ENCODE measurements around the gene WDR17.

WDR17 gene

DNA sequence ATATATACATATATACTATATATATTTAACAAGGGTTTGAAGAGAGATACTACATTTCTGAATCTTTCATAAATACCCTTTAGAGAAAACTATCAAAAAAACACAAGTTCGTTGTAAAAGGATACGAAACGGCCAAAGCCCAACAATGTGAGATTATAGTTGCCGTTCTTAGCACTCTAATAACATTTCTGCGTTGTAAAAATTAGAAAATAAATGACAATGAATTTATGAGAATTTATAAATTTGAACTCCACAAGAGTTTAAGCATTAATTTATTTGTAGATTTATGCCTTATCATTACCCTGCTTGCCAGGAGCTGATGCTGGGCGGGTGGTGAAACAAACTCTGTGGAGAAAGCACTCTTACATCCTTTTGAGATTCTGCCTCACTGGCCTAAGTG lies 1.1 kb downstream of the WDR17 start:
- no peak overlapping the region for H3K4me3 ChIP-seq (replicated peaks in 1 of 2; ENCODE audit: low read depth in 2 of 2, low read length in 2 of 2)
- no peak for DNase-seq (ENCODE audit: low read depth in 2 of 2)
- TF ChIP-seq, protein P1, sequence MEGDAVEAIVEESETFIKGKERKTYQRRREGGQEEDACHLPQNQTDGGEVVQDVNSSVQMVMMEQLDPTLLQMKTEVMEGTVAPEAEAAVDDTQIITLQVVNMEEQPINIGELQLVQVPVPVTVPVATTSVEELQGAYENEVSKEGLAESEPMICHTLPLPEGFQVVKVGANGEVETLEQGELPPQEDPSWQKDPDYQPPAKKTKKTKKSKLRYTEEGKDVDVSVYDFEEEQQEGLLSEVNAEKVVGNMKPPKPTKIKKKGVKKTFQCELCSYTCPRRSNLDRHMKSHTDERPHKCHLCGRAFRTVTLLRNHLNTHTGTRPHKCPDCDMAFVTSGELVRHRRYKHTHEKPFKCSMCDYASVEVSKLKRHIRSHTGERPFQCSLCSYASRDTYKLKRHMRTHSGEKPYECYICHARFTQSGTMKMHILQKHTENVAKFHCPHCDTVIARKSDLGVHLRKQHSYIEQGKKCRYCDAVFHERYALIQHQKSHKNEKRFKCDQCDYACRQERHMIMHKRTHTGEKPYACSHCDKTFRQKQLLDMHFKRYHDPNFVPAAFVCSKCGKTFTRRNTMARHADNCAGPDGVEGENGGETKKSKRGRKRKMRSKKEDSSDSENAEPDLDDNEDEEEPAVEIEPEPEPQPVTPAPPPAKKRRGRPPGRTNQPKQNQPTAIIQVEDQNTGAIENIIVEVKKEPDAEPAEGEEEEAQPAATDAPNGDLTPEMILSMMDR (IDR thresholded peaks at IDR 0.05; ENCODE audit: low read depth, low read length), result no peak

- no peak for DNase-seq (ENCODE audit: low read depth in 2 of 2)
- TF ChIP-seq, protein P1 (IDR thresholded peaks at IDR 0.05; ENCODE audit: low read depth, low read length), result no peak
- no peak overlapping the region for H3K4me3 ChIP-seq (replicated peaks in 1 of 2; ENCODE audit: low read depth in 2 of 2, low read length in 2 of 2)
These were observed 11.9 kb downstream of the WDR17 start for GRCh38 chr4:176077561-176077960.

- TF ChIP-seq, protein P1 (IDR thresholded peaks at IDR 0.05; ENCODE audit: low read depth, low read length), result no peak
- no peak overlapping the region for H3K4me3 ChIP-seq (replicated peaks in 1 of 2; ENCODE audit: low read depth in 2 of 2, low read length in 2 of 2)
These were observed 19.1 kb downstream of the WDR17 start for GRCh38 chr4:176084769-176085168.

GRCh38 chr4:176090115-176090514 lies 24.5 kb downstream of the WDR17 start:
- DNase-seq (ENCODE audit: low read depth in 2 of 2), result no peak
- TF ChIP-seq, protein P1 (IDR thresholded peaks at IDR 0.05; ENCODE audit: low read depth, low read length), result no peak
- H3K4me3 ChIP-seq (replicated peaks in 1 of 2; ENCODE audit: low read depth in 2 of 2, low read length in 2 of 2), result no peak overlapping the region

More at GRCh38 chr4:176084769-176085168, 19.1 kb downstream of the WDR17 start:
- DNase-seq (ENCODE audit: low read depth in 2 of 2), result no peak

- H3K4me3 ChIP-seq (replicated peaks in 1 of 2; ENCODE audit: low read depth in 2 of 2, low read length in 2 of 2), result no peak overlapping the region
- TF ChIP-seq, protein P1 (IDR thresholded peaks at IDR 0.05; ENCODE audit: low read depth, low read length), result peak; percentile 11
- peak in 1 of 2 donors; percentile 3 for DNase-seq (ENCODE audit: low read depth in 2 of 2)
These were observed 33.7 kb downstream of the WDR17 start for GRCh38 chr4:176099314-176099713.

- no peak overlapping the region for H3K4me3 ChIP-seq (replicated peaks in 1 of 2; ENCODE audit: low read depth in 2 of 2, low read length in 2 of 2)
- TF ChIP-seq, protein P1 (IDR thresholded peaks at IDR 0.05; ENCODE audit: low read depth, low read length), result no peak
- no peak for DNase-seq (ENCODE audit: low read depth in 2 of 2)
These were observed 36.9 kb downstream of the WDR17 start for GRCh38 chr4:176102414-176103063.

GRCh38 chr4:176107695-176108094 lies 42.1 kb downstream of the WDR17 start:
- no peak overlapping the region for H3K4me3 ChIP-seq (replicated peaks in 1 of 2; ENCODE audit: low read depth in 2 of 2, low read length in 2 of 2)
- DNase-seq (ENCODE audit: low read depth in 2 of 2), result no peak
- TF ChIP-seq, protein P1 (IDR thresholded peaks at IDR 0.05; ENCODE audit: low read depth, low read length), result no peak
